Tibial nerve (tissue), 3 donors: Measurements from ENCODE around the gene PFN3.

Experiments used
- CTCF ChIP-seq, 5 experiments: fragments of 200-600 bp in 3 of 5; fragments of 450-650 bp in 2 of 5; sonication (generic) in 3 of 5; IDR thresholded peaks; one replicate each; pipeline ENCODE4 v1.5.1; 2016 to 2019; ENCODE audit warnings: antibody characterized with exemption in 5 of 5, mild to moderate bottlenecking in 3 of 5, moderate library complexity in 2 of 5
- POLR2A ChIP-seq, 2 donors: fragments of 450-650 bp; IDR thresholded peaks; one replicate each; pipeline ENCODE4 v1.6.1; 2017; ENCODE audit warnings: antibody characterized with exemption in 2 of 2, mild to moderate bottlenecking in 2 of 2, moderate library complexity in 2 of 2

- TF ChIP-seq CTCF (IDR thresholded peaks at IDR 0.05) (no peak), POLR2A (IDR thresholded peaks at IDR 0.05) (no peak)
These were observed 34.7 kb upstream of the PFN3 start for GRCh38 chr5:177434942-177435738.
